ENCODE data around the gene EML3. TPM values are rescaled to one million over a fixed set of nuclear protein-coding genes. Genes with fewer than 3 reads are reported as not detected.

EML3 gene
- total and polyA plus RNA-seq, 2 of the 13 experiments (the other 11 are each of a cell fraction or from before 2014, with no cell fraction given) = 10.6 to 12.3 TPM

- TF ChIP-seq, protein P1, sequence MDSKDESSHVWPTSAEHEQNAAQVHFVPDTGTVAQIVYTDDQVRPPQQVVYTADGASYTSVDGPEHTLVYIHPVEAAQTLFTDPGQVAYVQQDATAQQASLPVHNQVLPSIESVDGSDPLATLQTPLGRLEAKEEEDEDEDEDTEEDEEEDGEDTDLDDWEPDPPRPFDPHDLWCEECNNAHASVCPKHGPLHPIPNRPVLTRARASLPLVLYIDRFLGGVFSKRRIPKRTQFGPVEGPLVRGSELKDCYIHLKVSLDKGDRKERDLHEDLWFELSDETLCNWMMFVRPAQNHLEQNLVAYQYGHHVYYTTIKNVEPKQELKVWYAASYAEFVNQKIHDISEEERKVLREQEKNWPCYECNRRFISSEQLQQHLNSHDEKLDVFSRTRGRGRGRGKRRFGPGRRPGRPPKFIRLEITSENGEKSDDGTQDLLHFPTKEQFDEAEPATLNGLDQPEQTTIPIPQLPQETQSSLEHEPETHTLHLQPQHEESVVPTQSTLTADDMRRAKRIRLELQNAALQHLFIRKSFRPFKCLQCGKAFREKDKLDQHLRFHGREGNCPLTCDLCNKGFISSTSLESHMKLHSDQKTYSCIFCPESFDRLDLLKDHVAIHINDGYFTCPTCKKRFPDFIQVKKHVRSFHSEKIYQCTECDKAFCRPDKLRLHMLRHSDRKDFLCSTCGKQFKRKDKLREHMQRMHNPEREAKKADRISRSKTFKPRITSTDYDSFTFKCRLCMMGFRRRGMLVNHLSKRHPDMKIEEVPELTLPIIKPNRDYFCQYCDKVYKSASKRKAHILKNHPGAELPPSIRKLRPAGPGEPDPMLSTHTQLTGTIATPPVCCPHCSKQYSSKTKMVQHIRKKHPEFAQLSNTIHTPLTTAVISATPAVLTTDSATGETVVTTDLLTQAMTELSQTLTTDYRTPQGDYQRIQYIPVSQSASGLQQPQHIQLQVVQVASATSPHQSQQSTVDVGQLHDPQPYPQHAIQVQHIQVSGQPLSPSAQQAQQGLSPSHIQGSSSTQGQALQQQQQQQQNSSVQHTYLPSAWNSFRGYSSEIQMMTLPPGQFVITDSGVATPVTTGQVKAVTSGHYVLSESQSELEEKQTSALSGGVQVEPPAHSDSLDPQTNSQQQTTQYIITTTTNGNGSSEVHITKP (CRISPR knock-in tag; IDR thresholded peaks at IDR 0.05; ENCODE audit: low read depth) = 0 out of 2 replicates have a peak, but pooled peaks have one; percentile 20
- no peak for TF ChIP-seq TBP (CRISPR knock-in tag; IDR thresholded peaks at IDR 0.05)
- 0 out of 2 replicates have a peak, but pooled peaks have one; percentile 10 for TF ChIP-seq ZC3H13 (CRISPR knock-in tag; IDR thresholded peaks at IDR 0.05)
- peak; percentile 47 for TF ChIP-seq MAX (IDR thresholded peaks at IDR 0.05)
- TF ChIP-seq ZIK1 (CRISPR knock-in tag; IDR thresholded peaks at IDR 0.05; ENCODE audit: borderline replicate concordance, low read depth) = no peak
- TF ChIP-seq, protein P2, sequence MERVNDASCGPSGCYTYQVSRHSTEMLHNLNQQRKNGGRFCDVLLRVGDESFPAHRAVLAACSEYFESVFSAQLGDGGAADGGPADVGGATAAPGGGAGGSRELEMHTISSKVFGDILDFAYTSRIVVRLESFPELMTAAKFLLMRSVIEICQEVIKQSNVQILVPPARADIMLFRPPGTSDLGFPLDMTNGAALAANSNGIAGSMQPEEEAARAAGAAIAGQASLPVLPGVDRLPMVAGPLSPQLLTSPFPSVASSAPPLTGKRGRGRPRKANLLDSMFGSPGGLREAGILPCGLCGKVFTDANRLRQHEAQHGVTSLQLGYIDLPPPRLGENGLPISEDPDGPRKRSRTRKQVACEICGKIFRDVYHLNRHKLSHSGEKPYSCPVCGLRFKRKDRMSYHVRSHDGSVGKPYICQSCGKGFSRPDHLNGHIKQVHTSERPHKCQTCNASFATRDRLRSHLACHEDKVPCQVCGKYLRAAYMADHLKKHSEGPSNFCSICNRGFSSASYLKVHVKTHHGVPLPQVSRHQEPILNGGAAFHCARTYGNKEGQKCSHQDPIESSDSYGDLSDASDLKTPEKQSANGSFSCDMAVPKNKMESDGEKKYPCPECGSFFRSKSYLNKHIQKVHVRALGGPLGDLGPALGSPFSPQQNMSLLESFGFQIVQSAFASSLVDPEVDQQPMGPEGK (CRISPR knock-in tag; IDR thresholded peaks at IDR 0.05) = peak; percentile 82
- peak; percentile 37; the same call in 1 of the 2 replicates for TF ChIP-seq KDM1A (CRISPR knock-in tag; IDR thresholded peaks at IDR 0.05)
- TF ChIP-seq CSRNP1 (CRISPR knock-in tag; IDR thresholded peaks at IDR 0.05) = no peak
- TF ChIP-seq AGO2 (optimal IDR thresholded peaks at IDR 0.05; ENCODE audit: low read depth, low read length) = peak; percentile 1
- TF ChIP-seq HNRNPH1 (optimal IDR thresholded peaks at IDR 0.05; ENCODE audit: low read depth, low read length) = no peak
- TF ChIP-seq, protein P3, sequence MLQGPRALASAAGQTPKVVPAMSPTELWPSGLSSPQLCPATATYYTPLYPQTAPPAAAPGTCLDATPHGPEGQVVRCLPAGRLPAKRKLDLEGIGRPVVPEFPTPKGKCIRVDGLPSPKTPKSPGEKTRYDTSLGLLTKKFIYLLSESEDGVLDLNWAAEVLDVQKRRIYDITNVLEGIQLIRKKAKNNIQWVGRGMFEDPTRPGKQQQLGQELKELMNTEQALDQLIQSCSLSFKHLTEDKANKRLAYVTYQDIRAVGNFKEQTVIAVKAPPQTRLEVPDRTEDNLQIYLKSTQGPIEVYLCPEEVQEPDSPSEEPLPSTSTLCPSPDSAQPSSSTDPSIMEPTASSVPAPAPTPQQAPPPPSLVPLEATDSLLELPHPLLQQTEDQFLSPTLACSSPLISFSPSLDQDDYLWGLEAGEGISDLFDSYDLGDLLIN (CRISPR knock-in tag; IDR thresholded peaks at IDR 0.05; ENCODE audit: borderline replicate concordance) = no peak
- TF ChIP-seq, protein P4, sequence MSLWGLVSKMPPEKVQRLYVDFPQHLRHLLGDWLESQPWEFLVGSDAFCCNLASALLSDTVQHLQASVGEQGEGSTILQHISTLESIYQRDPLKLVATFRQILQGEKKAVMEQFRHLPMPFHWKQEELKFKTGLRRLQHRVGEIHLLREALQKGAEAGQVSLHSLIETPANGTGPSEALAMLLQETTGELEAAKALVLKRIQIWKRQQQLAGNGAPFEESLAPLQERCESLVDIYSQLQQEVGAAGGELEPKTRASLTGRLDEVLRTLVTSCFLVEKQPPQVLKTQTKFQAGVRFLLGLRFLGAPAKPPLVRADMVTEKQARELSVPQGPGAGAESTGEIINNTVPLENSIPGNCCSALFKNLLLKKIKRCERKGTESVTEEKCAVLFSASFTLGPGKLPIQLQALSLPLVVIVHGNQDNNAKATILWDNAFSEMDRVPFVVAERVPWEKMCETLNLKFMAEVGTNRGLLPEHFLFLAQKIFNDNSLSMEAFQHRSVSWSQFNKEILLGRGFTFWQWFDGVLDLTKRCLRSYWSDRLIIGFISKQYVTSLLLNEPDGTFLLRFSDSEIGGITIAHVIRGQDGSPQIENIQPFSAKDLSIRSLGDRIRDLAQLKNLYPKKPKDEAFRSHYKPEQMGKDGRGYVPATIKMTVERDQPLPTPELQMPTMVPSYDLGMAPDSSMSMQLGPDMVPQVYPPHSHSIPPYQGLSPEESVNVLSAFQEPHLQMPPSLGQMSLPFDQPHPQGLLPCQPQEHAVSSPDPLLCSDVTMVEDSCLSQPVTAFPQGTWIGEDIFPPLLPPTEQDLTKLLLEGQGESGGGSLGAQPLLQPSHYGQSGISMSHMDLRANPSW (CRISPR knock-in tag; IDR thresholded peaks at IDR 0.05; ENCODE audit: borderline replicate concordance) = no peak
- TF ChIP-seq, protein P5, sequence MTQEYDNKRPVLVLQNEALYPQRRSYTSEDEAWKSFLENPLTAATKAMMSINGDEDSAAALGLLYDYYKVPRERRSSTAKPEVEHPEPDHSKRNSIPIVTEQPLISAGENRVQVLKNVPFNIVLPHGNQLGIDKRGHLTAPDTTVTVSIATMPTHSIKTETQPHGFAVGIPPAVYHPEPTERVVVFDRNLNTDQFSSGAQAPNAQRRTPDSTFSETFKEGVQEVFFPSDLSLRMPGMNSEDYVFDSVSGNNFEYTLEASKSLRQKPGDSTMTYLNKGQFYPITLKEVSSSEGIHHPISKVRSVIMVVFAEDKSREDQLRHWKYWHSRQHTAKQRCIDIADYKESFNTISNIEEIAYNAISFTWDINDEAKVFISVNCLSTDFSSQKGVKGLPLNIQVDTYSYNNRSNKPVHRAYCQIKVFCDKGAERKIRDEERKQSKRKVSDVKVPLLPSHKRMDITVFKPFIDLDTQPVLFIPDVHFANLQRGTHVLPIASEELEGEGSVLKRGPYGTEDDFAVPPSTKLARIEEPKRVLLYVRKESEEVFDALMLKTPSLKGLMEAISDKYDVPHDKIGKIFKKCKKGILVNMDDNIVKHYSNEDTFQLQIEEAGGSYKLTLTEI (CRISPR knock-in tag; conservative IDR thresholded peaks at IDR 0.05) = no peak
- 0 out of 2 replicates have a peak, but pooled peaks have one; percentile 27 for TF ChIP-seq AKAP8 (CRISPR knock-in tag; IDR thresholded peaks at IDR 0.05)
Measured at GRCh38 chr11:62611705-62612365, 740 bp downstream of the EML3 start (continued).

Measured in HepG2 (cell line).